Fibroblast of the aortic adventitia (primary cell): ENCODE measurements around the gene TMEM143. TPM values are rescaled to one million over a fixed set of nuclear protein-coding genes. Genes with fewer than 3 reads are reported as not detected.
A peak's percentile ranks its signal among the peaks of the same experiment; 100 is the strongest.

Experiments used
- DNase-seq: peaks from one replicate; pipeline ENCODE4 v3.0.0-alpha.2; 2010; ENCODE audit warnings: low read depth
- H3K4me3 ChIP-seq: 2 replicates; pipeline ENCODE4 v1.5.1; 2011; ENCODE audit warnings: low read depth, mild to moderate bottlenecking, control low read depth, low read length, moderate library complexity
- CTCF ChIP-seq: IDR thresholded peaks from 2 replicates; pipeline ENCODE4 v1.5.1; 2011; ENCODE audit warnings: mild to moderate bottlenecking, low read length, control low read depth, inconsistent platforms; ENCODE audit not compliant: insufficient read depth
- total RNA-seq: library from RNA; depleted of rRNA; stranded (reverse); fragments of >200 nt; gene quantifications from 2 replicates; pipeline ENCODE4 v1.2.3, GENCODE V29; 2012; ENCODE audit warnings: low replicate concordance

Gene TMEM143
- total RNA-seq, 1 donor, result 5.0 TPM

GRCh38 chr19:48367855-48368254 is 4.1 kb upstream of the TMEM143 start:
- H3K4me3 ChIP-seq, result no peak overlapping the region
- DNase-seq, result no peak
- TF ChIP-seq CTCF, result no peak

- no peak overlapping the region for H3K4me3 ChIP-seq
- DNase-seq, result no peak
- TF ChIP-seq CTCF, result no peak
These were observed 1.9 kb upstream of the TMEM143 start for GRCh38 chr19:48365602-48366001.

GRCh38 chr19:48364598-48365348 is 1.0 kb upstream of the TMEM143 start:
- H3K4me3 ChIP-seq, result no peak overlapping the region
- no peak for TF ChIP-seq CTCF
- DNase-seq, result no peak

- TF ChIP-seq CTCF, result no peak
- peak overlapping the region; percentile 81 for H3K4me3 ChIP-seq
- DNase-seq, result no peak
These were observed 285 bp downstream of the TMEM143 start for GRCh38 chr19:48363500-48363809.

GRCh38 chr19:48362716-48363499 is 832 bp downstream of the TMEM143 start:
- H3K4me3 ChIP-seq, result peak overlapping the region; percentile 81
- DNase-seq, result peak; percentile 91
- no peak for TF ChIP-seq CTCF

GRCh38 chr19:48361912-48362311 is 1.8 kb downstream of the TMEM143 start:
- no peak overlapping the region for H3K4me3 ChIP-seq
- no peak for TF ChIP-seq CTCF
- DNase-seq, result no peak
